ENCODE results near the gene LPP.

Gene LPP

DNA sequence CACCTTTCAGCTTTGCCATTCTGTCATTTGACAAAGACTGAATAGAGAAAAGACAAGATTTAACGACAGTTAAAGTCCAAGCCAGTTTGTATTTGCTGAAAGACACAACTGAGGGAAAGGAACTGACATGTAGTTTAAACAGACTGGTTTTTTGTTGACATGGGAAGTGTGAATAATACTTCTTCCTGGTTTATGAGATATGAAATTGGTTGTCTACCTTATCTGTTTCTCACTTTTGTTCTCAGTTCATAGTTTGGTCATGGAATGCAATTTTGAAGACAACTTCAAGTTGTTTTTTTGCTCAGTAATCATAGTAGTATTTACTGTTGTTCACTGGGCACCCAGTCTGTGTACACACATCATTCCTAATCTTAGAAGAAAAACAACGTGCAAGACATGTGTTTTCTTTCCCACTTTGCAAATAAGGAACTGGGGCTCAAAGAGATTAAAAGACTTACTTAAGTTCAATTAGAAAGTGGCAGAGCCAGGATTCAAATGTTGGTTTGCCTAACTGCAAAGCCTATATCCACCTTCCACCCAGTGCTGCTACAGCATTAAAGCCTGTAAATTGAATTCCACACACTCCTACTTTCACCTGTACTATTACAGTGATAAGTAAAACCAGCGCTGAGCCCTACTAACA, 103.5 kb downstream of the LPP start:
- H3K9me3 ChIP-seq (ENCODE audit: control insufficient read depth, insufficient read depth, low read length): no peaks in the 10 kb centered on the region
- no peaks in the 10 kb centered on the region for H3K36me3 ChIP-seq (ENCODE audit: insufficient read depth, low read length)
- no peaks in the 10 kb centered on the region; the same call in 1 of the 2 replicates for H3K4me1 ChIP-seq (ENCODE audit: insufficient read depth, low read length)
- no peak overlapping the region for H3K9ac ChIP-seq (ENCODE audit: low read depth, low read length)

DNA sequence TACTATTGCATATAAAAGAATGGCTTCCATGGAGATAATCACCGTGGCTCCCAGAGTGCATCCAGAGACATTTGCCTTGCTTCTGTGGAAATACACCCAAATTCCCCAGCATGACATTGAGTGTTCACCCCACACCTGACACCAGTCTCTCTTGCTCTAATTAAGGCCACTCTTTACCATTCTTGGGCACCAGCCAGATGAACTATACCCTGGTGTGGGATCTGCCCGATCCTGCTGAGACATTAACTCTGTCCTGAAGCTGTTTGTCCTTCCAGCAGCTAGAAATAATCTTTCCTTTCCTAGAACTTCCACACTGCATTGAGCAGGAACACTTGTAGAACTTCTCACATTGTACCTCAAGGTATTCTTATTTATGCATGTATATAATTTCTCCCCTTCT, 105.2 kb downstream of the LPP start:
- Histone ChIP-seq H3K4me1 (ENCODE audit: insufficient read depth, low read length) (peaks cover 3% of the 10 kb centered on the region), H3K9me3 (ENCODE audit: control insufficient read depth, insufficient read depth, low read length) (no peaks in the 10 kb centered on the region), H3K9ac (ENCODE audit: low read depth, low read length) (no peak overlapping the region), H3K36me3 (ENCODE audit: insufficient read depth, low read length) (no peaks in the 10 kb centered on the region)

DNA sequence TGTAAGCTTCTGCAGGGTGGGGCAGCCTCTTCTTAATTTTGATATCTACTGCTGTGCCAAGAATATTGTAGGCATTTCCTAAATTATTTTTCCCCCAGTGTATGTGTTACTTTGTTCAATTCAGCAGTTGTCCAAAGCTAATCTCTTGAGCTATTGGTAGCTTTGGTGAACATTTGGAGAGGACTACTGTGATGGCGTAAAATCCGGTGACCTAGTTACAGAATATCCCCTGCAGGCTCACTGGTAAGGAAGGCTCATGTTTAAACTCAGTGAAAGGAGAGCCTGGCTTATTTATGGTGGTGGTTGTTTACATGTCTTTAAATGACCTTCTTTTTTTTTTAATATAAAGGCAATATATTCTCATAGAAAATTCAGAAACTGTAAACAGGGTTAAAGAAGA, 105.6 kb downstream of the LPP start:
- peaks cover 6% of the 10 kb centered on the region for H3K4me1 ChIP-seq (ENCODE audit: insufficient read depth, low read length)
- no peaks in the 10 kb centered on the region for H3K36me3 ChIP-seq (ENCODE audit: insufficient read depth, low read length)
- H3K9me3 ChIP-seq (ENCODE audit: control insufficient read depth, insufficient read depth, low read length): no peaks in the 10 kb centered on the region
- H3K9ac ChIP-seq (ENCODE audit: low read depth, low read length): no peak overlapping the region

GRCh38 chr3:188261011-188261410, 107.1 kb downstream of the LPP start:
- H3K36me3 ChIP-seq (ENCODE audit: insufficient read depth, low read length): no peaks in the 10 kb centered on the region
- H3K9me3 ChIP-seq (ENCODE audit: control insufficient read depth, insufficient read depth, low read length): no peaks in the 10 kb centered on the region
- H3K4me1 ChIP-seq (ENCODE audit: insufficient read depth, low read length): peaks cover 18% of the 10 kb centered on the region
- no peak overlapping the region for H3K9ac ChIP-seq (ENCODE audit: low read depth, low read length)

GRCh38 chr3:188262488-188262887, 108.5 kb downstream of the LPP start:
- peaks cover 29% of the 10 kb centered on the region for H3K4me1 ChIP-seq (ENCODE audit: insufficient read depth, low read length)
- no peaks in the 10 kb centered on the region for H3K36me3 ChIP-seq (ENCODE audit: insufficient read depth, low read length)
- no peaks in the 10 kb centered on the region for H3K9me3 ChIP-seq (ENCODE audit: control insufficient read depth, insufficient read depth, low read length)
- no peak overlapping the region for H3K9ac ChIP-seq (ENCODE audit: low read depth, low read length)

GRCh38 chr3:188262913-188263683, 109.1 kb downstream of the LPP start:
- Histone ChIP-seq H3K4me1 (ENCODE audit: insufficient read depth, low read length) (peaks cover 33% of the 10 kb centered on the region), H3K9ac (ENCODE audit: low read depth, low read length) (no peak overlapping the region)

DNA sequence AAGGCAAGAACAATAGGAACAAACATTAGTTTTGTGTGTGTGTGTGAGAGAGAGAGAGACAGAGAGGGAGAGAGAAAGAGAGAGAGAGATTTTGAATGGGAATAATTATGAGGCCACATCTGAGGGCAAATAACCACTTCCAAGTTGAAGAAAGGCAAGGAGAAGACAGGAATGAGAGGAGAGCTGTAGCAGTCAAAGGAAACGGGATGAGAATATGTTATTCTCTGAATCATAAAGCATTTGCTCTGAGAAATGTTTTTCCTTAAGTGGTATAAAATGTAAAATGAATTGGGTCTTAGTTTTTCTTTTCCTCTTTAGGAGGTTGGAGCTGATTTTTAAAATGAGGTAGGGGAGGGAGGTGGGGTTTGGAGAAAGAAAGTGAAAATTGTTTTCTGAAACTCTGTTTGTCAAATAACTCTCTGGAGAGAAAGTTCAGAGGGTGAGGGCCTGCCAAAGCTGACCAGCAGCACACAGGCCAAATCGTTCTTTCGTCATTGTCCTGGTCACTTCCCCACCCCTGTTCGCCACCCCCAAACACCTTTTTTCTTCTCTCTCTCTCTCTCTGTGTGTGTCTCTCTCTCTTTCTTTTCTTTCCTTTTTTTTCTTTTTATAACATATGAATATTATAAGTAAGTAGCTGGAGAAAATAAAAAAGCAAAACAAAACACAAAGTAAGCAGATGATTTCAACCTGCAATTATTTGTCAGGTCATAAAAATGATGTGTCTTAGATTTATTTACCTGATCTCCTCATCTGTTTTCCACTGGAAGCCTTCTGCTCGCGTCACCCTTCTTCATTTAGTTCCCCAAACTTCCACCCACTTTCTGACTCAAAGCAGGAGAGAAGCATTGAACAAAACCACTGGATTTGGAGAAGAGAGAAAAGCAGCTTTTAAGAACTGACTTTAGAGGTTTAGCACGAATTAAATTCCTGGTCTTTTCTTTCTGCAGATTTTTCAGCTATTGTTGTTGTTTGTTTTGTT, 110.6 kb downstream of the LPP start:
- Histone ChIP-seq H3K9ac (ENCODE audit: low read depth, low read length) (no peak overlapping the region), H3K36me3 (ENCODE audit: insufficient read depth, low read length) (no peaks in the 10 kb centered on the region), H3K4me1 (ENCODE audit: insufficient read depth, low read length) (peaks cover 46% of the 10 kb centered on the region), H3K9me3 (ENCODE audit: control insufficient read depth, insufficient read depth, low read length) (no peaks in the 10 kb centered on the region)

More at GRCh38 chr3:188262913-188263683, 109.1 kb downstream of the LPP start:
- Histone ChIP-seq H3K9me3 (ENCODE audit: control insufficient read depth, insufficient read depth, low read length) (no peaks in the 10 kb centered on the region), H3K36me3 (ENCODE audit: insufficient read depth, low read length) (no peaks in the 10 kb centered on the region)

DNA sequence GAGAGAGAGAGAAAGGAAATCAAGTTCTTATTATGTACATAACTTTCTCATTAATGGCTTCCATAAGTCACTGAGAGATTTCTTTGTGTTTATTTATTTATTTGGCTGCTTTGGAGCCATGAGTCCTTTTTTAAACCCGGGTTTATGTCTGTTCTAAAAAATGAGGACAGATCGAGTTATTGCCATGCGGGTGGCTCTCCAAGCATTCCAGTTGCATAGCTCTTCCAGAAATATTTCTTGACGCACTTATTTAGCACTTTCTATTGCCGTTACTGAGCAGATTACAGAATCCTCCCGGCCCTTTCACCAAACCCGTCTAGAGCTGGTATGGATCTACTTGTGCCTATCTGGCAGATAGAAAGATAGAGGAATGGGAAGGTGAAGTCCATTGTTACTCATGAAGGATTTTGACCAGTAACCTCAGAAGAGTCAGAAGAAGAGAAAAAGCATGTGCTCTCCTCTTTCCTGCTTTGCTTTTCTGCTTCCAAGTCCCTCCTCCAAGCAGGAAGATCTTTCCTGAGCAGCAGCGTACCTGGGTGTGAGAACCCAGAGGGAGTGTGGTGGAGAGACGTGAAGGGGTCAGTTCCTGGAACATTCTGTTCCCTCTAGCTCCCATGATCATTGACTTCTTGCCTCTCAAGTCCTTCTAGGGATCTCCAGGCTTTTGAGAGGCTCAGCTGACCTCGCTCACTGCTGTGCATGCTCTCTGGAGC, 112.8 kb downstream of the LPP start:
- Histone ChIP-seq H3K4me1 (ENCODE audit: insufficient read depth, low read length) (peaks cover 57% of the 10 kb centered on the region), H3K9ac (ENCODE audit: low read depth, low read length) (no peak overlapping the region), H3K36me3 (ENCODE audit: insufficient read depth, low read length) (no peaks in the 10 kb centered on the region), H3K9me3 (ENCODE audit: control insufficient read depth, insufficient read depth, low read length) (no peaks in the 10 kb centered on the region)

- H3K9me3 ChIP-seq (ENCODE audit: control insufficient read depth, insufficient read depth, low read length): no peaks in the 10 kb centered on the region
- H3K9ac ChIP-seq (ENCODE audit: low read depth, low read length): no peak overlapping the region
- H3K4me1 ChIP-seq (ENCODE audit: insufficient read depth, low read length): peaks cover 57% of the 10 kb centered on the region
- no peaks in the 10 kb centered on the region for H3K36me3 ChIP-seq (ENCODE audit: insufficient read depth, low read length)
These were observed 113.9 kb downstream of the LPP start for GRCh38 chr3:188267790-188268335.

DNA sequence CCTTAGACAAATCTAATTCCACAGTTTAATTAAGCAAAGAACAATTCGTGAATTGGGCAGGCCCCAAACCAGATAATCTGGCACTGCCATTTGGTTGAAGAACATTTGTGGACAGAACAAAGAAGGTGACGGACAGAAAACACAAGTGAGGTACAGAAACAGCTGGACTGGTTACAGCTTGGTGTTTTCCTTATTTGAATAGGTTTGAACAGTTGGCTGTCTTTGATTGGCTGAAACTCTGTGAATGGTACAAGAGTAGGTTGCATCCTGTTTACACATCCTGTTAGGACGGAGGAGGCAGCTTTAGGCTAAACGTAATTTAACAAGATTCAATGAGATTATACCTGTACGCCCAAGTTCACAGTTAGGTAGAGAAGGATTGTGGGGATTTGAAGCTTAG, 114.4 kb downstream of the LPP start:
- Histone ChIP-seq H3K36me3 (ENCODE audit: insufficient read depth, low read length) (no peaks in the 10 kb centered on the region), H3K4me1 (ENCODE audit: insufficient read depth, low read length) (peaks cover 57% of the 10 kb centered on the region), H3K9ac (ENCODE audit: low read depth, low read length) (no peak overlapping the region), H3K9me3 (ENCODE audit: control insufficient read depth, insufficient read depth, low read length) (no peaks in the 10 kb centered on the region)

GRCh38 chr3:188269040-188269439, 115.1 kb downstream of the LPP start:
- Histone ChIP-seq H3K9me3 (ENCODE audit: control insufficient read depth, insufficient read depth, low read length) (no peaks in the 10 kb centered on the region), H3K36me3 (ENCODE audit: insufficient read depth, low read length) (no peaks in the 10 kb centered on the region), H3K4me1 (ENCODE audit: insufficient read depth, low read length) (peaks cover 54% of the 10 kb centered on the region), H3K9ac (ENCODE audit: low read depth, low read length) (no peak overlapping the region)

DNA sequence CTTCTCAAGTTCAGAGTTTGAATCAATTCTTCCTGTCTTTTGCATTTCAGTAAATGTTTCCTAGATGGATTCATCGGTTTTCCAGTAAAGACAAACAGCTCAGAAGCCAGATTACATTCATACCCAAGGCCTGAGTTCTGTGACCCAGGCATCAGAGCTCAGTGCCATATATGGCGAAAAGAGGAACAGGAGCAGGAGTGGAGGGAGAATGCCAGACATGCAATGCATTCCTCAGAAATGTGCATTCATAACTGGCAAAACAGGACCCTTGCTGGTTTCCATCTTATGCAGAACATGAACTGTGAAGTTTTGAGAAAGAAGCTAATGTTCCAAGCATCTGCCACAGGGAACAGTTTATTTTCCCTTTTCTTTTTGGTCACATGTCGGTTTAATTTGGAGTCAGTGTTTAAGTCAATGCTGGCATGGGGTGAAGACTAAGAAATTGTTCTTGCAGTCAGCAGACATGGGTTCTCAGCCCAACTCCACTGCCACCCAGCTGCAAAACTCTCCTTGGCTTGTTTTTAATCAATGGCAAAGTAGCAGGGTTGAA, 116.5 kb downstream of the LPP start:
- Histone ChIP-seq H3K9me3 (ENCODE audit: control insufficient read depth, insufficient read depth, low read length) (no peaks in the 10 kb centered on the region), H3K9ac (ENCODE audit: low read depth, low read length) (no peak overlapping the region), H3K4me1 (ENCODE audit: insufficient read depth, low read length) (peaks cover 42% of the 10 kb centered on the region), H3K36me3 (ENCODE audit: insufficient read depth, low read length) (no peaks in the 10 kb centered on the region)

- H3K36me3 ChIP-seq (ENCODE audit: insufficient read depth, low read length): no peaks in the 10 kb centered on the region
- H3K4me1 ChIP-seq (ENCODE audit: insufficient read depth, low read length): peaks cover 35% of the 10 kb centered on the region
- no peaks in the 10 kb centered on the region for H3K9me3 ChIP-seq (ENCODE audit: control insufficient read depth, insufficient read depth, low read length)
- no peak overlapping the region for H3K9ac ChIP-seq (ENCODE audit: low read depth, low read length)
These were observed 117.4 kb downstream of the LPP start for GRCh38 chr3:188271226-188271914.
